OCI-LY3 (cell line): Measurements from ENCODE around the gene TMEM190.

Experiments
- CTCF ChIP-seq: fragments of 200-600, 300-600 bp; sonication (generic); IDR thresholded peaks from 2 replicates; pipeline ENCODE4 v1.5.1; 2014; ENCODE audit warnings: antibody characterized with exemption, low read length, low read depth
- EZH2phosphoT487 ChIP-seq: fragments of 200-600 bp; shearing (Covaris generic); IDR thresholded peaks from 2 replicates; pipeline ENCODE4 v1.6.1; 2018; ENCODE audit warnings: antibody characterized with exemption, mixed run types, low read depth

GRCh38 chr19:55390461-55390880 lies 13.8 kb downstream of the TMEM190 start:
- TF ChIP-seq CTCF (no peak), EZH2phosphoT487 (no peak)
